SKM-1 (cell line): ENCODE data around the gene FAM83B.
"Not testable (repeated sequence)": the region's sequence is repeated elsewhere in the genome, so short reads cannot be mapped to it uniquely, and the experiment has no call there.

Source experiments
- DNase-seq: peaks from one replicate; lab custom pipeline; 2025; ENCODE audit not compliant: unreplicated experiment; lab: John Stamatoyannopoulos, UW

FAM83B gene

DNA sequence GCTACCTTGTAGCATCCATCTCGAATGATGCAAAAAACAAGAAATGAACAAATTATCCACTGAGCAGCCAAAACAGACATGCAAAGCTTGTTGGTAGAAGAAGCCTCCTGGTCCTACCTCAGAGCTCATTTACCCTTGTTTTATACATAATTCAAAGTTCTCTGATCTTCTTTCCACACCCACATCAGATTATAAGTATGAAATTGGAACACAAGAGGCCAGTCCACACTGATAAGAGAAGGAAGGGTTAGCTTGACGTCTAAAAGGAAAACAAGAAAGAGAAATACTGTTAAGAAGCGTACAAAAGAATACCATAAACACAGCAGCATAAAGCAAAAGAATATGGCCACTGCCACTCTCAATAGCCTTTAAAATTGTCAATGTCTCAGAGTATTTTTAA lies 49.7 kb downstream of the FAM83B start:
- DNase-seq = no peak

- no peak for DNase-seq
Measured at GRCh38 chr6:54897462-54898189, 51.1 kb downstream of the FAM83B start.

DNA sequence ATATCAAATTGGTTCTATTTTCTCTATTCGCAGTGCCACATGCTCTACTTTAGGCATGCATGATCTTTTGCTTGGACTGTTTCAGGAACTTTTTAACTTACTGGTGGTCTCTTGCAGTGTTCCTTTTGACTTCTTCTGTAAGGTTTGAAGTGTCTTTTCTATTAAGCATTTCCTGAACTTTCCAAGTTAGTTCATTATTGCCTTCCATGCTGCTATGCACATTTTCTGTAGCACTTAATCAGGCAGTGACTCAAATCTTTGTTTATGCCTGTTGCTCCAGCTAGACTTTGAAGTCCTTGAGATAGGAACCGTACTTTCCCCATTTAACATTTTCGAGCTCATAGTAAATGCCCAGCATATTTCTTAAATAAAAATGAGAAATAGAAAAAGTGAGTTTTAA lies 52.2 kb downstream of the FAM83B start:
- DNase-seq = no peak

- DNase-seq = no peak
Measured at GRCh38 chr6:54899442-54899841, 52.9 kb downstream of the FAM83B start.

DNA sequence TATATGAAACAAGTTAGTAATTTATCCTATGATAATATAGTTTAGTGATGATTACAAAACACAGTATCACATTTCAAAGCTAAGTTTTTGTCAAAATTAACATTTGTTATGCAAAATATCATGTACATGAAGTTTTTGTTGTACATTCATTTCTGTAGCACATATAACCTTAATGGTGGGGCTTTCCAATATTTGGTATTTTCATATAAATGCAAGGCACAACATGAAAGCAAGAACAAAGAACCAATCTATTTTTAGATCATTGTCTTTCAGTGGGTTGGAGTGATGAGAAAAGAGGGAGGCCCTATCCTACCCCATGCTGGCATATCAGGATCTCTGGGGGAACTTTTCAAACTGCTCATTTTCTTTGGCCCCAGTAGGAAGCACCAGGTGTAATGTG lies 53.4 kb downstream of the FAM83B start:
- no peak for DNase-seq

DNA sequence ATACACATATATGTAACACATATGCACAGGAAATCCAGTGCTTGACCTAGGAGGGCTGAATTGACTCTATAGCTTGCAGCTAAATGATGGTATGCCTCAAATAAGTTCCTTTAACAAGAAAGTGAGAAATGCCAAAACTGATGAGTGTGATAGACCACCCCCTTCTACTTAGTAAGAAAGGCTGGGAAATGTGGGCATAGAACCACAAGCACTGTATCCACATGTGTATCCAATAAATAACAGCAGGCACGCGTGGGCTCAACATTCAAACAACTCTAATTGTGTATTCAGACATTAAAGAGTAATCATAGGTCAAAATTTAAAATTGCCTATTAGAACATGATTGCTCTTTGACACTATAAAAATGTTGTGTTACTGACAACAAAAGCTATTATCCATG lies 54.1 kb downstream of the FAM83B start:
- no peak for DNase-seq

- DNase-seq = no peak
Measured at GRCh38 chr6:54903884-54904283, 57.3 kb downstream of the FAM83B start.

- DNase-seq = no peak
Measured at GRCh38 chr6:54907355-54907754, 60.8 kb downstream of the FAM83B start.

- no peak for DNase-seq
Measured at GRCh38 chr6:54909184-54909583, 62.6 kb downstream of the FAM83B start.

DNA sequence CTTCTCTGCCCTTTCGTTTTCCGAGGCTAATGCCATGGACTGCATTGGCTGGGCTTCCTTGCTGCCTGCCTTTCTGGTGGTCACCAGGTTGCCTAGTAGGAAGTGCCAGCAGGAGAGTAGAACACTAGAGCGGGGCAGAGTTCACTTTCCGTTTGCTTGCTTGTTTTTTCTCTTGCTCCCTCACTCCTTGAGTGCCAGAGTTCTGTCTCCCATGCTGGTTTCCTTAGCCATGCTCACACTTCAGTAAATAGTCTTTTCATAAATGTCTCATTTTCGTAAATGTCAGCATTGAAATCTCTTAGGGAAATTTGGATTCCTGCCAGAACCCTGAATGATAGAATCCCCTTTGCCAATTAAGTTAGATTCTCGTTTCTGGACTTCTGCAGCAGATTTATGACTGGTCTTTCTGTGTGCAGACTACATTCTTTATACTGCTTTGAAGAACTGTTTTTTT lies 63.9 kb downstream of the FAM83B start:
- DNase-seq = no peak

DNA sequence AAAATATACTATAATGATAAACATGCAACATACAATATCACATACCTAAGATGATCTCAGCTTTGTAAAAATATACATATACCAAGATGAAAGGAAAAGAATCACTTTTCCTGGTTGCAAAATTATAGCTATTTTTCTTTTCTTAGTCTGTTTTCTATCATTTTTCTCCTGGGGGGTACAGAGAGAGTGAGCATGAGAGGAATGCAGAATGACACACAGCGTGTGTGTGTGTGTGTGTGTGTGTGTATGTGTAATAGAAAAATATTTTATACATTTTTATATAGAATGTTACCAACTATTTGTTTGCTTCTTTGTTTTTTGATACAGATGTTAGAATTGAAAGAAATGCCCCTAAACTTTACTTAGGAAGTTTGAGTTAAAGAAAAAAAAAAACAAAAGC lies 64.3 kb downstream of the FAM83B start:
- DNase-seq = no peak

- DNase-seq = no peak
Measured at GRCh38 chr6:54913211-54913610, 66.6 kb downstream of the FAM83B start.

GRCh38 chr6:54916858-54917257 lies 70.3 kb downstream of the FAM83B start:
- DNase-seq = no peak

- DNase-seq = no peak
Measured at GRCh38 chr6:54920628-54921027, 74.1 kb downstream of the FAM83B start.

DNA sequence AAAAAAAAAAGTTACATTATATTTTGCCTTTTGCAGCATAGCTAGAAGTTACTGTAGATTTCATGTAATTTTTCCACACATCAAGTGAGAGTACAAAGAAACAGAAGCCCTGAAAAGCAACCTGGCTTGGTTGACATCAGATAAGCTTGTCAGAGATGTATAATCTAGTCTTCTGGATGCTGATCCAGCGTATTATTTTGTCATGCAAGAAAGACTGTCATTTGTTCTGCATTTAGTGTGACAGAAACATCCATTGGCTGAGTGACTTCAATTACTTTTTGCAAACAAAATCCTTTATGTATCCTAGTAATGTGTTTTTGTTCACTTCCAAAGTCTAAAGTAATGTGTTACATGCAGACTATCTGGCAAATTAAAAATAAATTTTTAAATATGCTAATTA lies 75.3 kb downstream of the FAM83B start:
- no peak for DNase-seq

DNA sequence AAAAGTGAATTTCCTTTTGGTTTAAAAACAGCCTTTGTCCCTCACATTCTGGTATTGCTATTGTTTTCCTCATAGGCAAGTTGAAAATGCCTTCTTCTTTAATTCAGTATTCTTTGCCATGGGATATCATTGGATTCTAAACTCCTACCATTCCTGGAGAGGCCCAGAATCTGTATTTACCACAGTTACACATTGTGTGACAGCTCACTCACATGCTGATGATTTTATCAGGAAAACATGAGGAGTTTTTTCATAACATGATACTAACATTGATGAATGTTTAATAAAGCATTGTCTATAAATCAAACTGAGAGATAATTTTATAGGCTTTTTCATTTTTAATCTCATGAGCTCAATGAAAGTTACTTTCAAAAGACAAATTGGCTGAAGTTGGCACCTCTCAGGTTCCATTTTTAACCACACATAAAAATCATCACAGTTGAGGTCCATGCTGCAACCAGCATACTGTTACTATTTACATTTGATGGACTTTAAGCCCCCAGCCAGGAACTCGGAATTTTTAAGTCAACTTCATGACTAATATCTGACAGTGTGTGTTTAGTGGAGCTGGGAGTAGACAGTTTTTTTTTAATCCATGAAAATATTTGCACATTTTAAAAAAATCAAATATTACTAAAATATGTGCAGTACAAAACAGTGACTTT lies 82.8 kb downstream of the FAM83B start:
- DNase-seq = no peak

- DNase-seq = no peak
Measured at GRCh38 chr6:54932622-54933021, 86.1 kb downstream of the FAM83B start.

GRCh38 chr6:54935739-54936138 lies 89.2 kb downstream of the FAM83B start:
- no peak for DNase-seq

DNA sequence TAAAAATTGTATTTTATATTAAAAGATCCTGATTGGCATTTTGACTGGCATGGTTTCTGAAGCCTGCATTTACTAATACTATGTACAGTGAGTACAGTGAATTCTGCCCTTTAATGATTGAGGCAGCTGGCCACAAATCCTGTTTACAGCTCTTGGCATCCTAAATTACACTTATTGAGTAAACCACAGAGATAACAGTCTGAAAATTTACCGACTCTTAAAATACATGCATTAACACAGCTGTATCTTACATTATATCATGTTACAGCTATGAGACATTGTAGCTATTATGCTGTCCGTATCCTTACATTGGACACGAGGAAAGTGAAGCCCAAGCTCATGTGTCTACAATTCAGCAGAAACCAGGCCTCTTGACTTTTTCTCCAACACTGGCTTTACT lies 90.8 kb downstream of the FAM83B start:
- no peak for DNase-seq

DNA sequence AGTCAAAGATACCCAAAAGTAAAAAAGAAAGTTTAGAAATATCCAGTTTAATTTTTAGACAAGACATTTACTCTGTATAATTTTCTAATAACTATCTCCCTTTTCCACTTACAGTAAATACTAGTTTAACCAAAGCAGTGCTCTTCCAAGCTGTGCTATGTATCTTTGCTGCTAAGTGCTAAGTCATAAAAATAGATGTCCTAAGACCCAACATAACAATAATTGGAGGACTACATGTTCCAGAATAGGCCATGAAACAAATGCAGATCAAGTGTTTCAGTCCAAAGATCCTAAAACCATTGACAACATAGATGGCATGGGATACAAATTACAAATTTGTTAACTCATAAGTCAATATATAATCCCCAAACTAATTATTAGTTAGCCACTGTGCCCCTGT lies 111.1 kb downstream of the FAM83B start:
- DNase-seq = no peak

- DNase-seq = no peak
Measured at GRCh38 chr6:54958446-54958845, 111.9 kb downstream of the FAM83B start.

- no peak for DNase-seq
Measured at GRCh38 chr6:54959820-54960219, 113.2 kb downstream of the FAM83B start.

DNA sequence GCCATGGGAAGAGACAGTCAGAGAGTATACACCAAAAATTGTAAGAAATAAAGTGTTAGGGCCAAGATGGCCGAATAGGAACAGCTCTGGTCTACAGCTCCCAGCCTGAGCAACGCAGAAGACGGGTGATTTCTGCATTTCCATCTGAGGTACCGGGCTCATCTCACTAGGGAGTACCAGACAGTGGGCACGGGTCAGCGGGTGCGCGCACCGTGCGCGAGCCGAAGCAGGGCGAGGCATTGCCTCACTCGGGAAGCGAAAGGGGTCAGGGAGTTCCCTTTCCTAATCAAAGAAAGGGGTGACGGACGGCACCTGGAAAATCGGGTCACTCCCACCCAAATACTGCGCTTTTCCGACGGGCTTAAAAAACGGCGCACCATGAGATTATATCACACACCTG lies 114.8 kb downstream of the FAM83B start:
- not testable (repeated sequence) for DNase-seq
